Measurements from ENCODE around the gene FMNL3.

FMNL3 gene

DNA sequence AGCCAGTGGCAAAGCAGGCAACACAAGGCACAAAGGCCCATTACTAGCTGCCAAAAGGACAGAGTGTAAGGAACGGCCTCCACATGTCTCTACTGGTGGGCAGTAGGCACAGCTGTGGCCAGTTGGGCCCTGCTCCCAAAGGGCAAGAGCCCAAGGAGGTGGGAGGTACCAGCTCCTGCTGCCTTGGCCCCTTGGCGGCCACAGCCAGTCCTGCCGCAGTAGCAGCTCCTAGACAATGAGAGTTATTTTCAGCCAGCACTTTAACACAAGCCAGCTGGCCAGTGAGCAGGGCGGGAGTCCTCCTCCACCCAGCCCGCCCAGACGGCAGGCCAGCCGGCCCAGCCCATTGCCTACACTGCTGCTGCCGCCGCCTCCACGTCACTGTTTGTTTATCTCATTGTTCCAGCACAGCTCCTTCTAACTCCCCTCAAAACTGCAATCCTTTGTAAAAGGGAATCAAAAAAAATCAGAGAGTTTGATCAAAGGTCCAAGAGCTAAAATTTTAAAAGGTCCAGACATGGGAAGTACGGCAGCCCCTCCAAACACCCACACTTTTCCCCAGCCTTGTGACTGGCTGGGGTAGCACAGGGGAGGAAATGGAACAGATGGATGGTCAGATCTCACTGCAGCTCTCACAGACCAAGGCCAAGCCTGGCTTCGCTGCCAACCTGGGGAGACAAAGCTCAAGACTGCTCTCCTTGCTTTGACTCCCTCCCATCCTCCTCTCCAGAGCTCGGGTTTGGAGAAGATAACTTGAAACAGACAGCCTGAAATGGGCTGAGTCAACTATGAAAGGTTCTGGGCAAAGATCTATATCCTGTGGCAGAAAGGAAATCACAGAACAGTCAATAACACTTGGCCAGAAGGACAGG is 33.5 kb downstream of the FMNL3 start:
- H3K36me3 ChIP-seq (ENCODE audit: control insufficient read depth in 2 of 2, insufficient read depth in 2 of 2, low read length in 2 of 2): no peaks in the 10 kb centered on the region
- peak overlapping the region; percentile 99 for H3K27ac ChIP-seq (ENCODE audit: low read length)
- H3K4me3 ChIP-seq (ENCODE audit: low read length in 2 of 2): peak overlapping the region; percentile 44 to 60
- H3K9me3 ChIP-seq (ENCODE audit: control insufficient read depth in 2 of 2, low read length in 2 of 2): no peaks in the 10 kb centered on the region
- peaks cover 57% of the 10 kb centered on the region for H3K4me1 ChIP-seq (ENCODE audit: control insufficient read depth, insufficient read depth, low read length)
- H3K27me3 ChIP-seq (ENCODE audit: control insufficient read depth in 1 of 2, insufficient read depth in 2 of 2, low read length in 2 of 2): no peaks in the 10 kb centered on the region
- peak overlapping the region; percentile 71 to 78 for H3K9ac ChIP-seq (ENCODE audit: low read length in 2 of 2)

DNA sequence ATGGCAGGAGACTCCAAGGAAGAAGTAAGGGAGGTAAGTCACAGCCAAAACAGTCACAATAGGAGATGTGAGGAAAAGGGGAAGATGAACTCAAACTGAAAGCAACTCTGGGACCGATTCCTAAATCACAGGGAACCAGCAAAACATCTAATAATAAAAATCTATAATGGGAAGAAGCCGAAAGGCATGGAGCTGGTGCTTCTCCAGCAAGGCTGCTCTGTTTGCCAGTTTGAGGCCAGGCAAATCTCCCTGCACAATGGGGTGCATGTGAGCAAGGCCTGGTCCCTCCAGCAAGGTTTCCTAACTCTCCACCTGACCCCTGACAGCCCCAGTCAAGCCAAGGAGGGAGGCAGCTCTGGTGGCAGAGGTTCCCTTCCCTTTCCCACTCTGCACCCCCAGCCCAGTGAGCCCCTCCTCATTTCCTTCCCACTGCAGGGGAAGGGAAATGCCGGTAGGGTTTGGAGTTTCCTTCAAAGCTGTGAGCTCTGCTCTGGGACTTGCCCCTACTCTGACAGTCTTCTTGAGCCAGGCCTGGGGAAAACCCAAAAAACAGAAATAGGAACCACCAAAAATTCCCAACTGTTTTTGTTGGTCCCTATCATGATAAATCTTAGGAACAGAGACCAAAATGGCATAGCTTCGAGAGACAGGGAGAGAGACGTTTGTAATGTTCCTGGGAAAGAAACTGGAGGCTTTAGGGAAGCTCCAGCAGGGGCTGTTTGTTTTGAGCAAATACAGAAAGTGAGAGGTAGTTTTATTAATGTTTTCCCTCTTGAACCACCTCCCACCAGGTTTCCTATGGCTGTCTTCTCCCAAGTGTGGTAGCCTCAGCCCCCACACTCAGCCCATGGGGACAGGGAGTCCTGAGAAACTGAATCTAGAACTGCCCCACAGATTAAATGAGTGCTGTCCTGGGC is 34.6 kb downstream of the FMNL3 start:
- H3K9ac ChIP-seq (ENCODE audit: low read length in 2 of 2): peak overlapping the region; percentile 43 to 58
- no peaks in the 10 kb centered on the region for H3K27me3 ChIP-seq (ENCODE audit: control insufficient read depth in 1 of 2, insufficient read depth in 2 of 2, low read length in 2 of 2)
- peak overlapping the region; percentile 99 for H3K27ac ChIP-seq (ENCODE audit: low read length)
- H3K4me1 ChIP-seq (ENCODE audit: control insufficient read depth, insufficient read depth, low read length): peaks cover 57% of the 10 kb centered on the region
- H3K9me3 ChIP-seq (ENCODE audit: control insufficient read depth in 2 of 2, low read length in 2 of 2): no peaks in the 10 kb centered on the region
- H3K4me3 ChIP-seq (ENCODE audit: low read length in 2 of 2): peak overlapping the region; percentile 12 to 60
- H3K36me3 ChIP-seq (ENCODE audit: control insufficient read depth in 2 of 2, insufficient read depth in 2 of 2, low read length in 2 of 2): no peaks in the 10 kb centered on the region

DNA sequence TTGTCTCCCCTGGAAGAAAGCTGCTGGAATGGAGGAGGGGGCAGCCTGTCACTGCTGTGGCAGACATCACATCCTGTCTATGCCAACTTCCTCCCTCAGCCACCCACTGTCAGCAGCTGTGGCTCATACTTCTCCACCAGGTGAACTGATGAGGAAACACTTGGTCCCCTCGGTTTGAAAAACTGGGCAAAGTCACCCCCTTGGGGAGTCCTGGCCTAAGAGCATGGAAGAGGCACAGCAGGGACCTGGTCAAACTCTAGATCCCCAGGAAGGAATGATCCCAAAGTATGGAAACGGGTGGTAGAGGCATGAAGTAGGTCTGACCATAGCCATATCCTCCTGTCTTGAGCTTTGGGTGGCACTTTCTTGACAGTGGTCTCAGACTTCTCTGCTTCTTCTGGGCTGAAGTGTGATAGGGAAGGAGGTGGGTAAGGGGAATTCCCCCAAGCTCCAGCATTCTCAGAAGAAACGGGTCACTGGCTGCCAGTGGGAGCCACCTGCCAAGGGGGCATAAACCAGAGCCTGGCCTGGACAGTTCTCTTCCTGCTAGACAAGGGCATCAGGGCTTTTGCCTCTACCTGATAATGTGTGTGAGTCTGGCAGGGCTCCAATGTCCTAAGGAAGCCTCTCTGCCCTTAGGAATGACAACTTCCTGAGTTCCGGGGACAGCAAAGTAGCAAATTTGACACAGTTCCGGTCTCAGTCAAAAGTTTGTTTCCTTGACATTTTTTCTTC is 36.0 kb downstream of the FMNL3 start:
- Histone ChIP-seq H3K36me3 (ENCODE audit: control insufficient read depth in 2 of 2, insufficient read depth in 2 of 2, low read length in 2 of 2) (peaks cover 0 to under 1% of the 10 kb centered on the region in 2 donors), H3K4me1 (ENCODE audit: control insufficient read depth, insufficient read depth, low read length) (peaks cover 57% of the 10 kb centered on the region), H3K27me3 (ENCODE audit: control insufficient read depth in 1 of 2, insufficient read depth in 2 of 2, low read length in 2 of 2) (no peaks in the 10 kb centered on the region), H3K9me3 (ENCODE audit: control insufficient read depth in 2 of 2, low read length in 2 of 2) (no peaks in the 10 kb centered on the region), H3K27ac (ENCODE audit: low read length) (peak overlapping the region; percentile 99), H3K9ac (ENCODE audit: low read length in 2 of 2) (peak overlapping the region in 1 of 2 donors; percentile 42), H3K4me3 (ENCODE audit: low read length in 2 of 2) (peak overlapping the region in 1 of 2 donors; percentile 55)

DNA sequence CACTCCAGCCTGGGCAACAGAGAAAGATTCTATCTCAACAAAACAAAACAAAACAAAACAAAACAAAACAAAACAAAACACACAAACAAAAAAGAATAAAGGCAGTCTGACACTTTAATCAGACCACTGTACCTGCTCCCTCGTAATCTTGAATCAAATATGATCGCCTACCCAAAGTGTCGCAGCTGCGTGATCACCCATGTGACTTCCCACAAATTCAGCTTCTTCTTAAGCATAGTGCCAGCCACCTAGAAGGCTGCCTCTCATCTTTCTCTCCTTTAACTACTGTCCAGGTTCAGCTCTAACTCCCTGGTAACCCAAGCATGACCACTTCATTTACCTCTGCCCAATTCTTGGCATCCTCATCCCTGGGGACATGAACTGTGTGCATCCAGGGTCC is 37.4 kb downstream of the FMNL3 start:
- Histone ChIP-seq H3K9ac (ENCODE audit: low read length in 2 of 2) (no peak overlapping the region), H3K27me3 (ENCODE audit: control insufficient read depth in 1 of 2, insufficient read depth in 2 of 2, low read length in 2 of 2) (no peaks in the 10 kb centered on the region), H3K9me3 (ENCODE audit: control insufficient read depth in 2 of 2, low read length in 2 of 2) (no peaks in the 10 kb centered on the region), H3K4me1 (ENCODE audit: control insufficient read depth, insufficient read depth, low read length) (peaks cover 60% of the 10 kb centered on the region), H3K4me3 (ENCODE audit: low read length in 2 of 2) (no peak overlapping the region), H3K27ac (ENCODE audit: low read length) (no peak overlapping the region), H3K36me3 (ENCODE audit: control insufficient read depth in 2 of 2, insufficient read depth in 2 of 2, low read length in 2 of 2) (peaks cover 0 to 3% of the 10 kb centered on the region in 2 donors)

DNA sequence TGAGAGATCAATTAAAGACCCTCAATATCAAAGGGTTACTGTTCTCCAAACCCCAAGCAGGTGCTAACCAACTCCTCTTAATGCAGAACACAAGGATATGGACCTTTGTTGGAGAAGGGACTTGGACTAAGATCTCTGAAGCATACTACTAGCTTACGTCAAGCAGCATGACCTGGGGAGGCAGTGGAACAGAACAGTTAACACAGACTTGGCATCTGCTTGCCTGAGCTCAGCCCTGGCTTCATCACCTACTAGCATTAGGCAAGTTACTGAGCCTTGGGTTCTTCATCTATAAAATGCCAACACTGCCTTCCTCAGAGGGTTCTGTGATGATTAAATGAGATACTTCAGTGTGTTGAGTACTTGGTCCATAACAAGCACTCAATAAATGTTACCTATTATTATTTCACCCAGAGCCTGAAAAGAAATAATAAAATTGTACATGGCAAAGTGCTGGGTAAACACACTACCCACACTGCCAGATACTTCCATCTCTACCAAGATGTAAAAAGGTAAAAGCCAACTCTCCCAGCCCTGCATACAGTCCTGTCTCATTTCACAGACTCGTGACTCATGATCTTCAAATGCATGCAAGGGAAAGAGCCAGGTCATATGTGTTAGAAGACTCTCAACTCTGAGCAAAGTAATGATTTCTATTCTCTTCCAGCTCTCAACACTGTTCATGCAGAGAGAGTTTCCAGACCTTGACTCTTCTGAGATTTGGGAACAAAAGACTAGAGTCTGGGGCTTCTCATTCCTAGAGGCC is 39.7 kb downstream of the FMNL3 start:
- Histone ChIP-seq H3K9me3 (ENCODE audit: control insufficient read depth in 2 of 2, low read length in 2 of 2) (no peaks in the 10 kb centered on the region), H3K36me3 (ENCODE audit: control insufficient read depth in 2 of 2, insufficient read depth in 2 of 2, low read length in 2 of 2) (peaks cover 0 to 3% of the 10 kb centered on the region in 2 donors), H3K4me3 (ENCODE audit: low read length in 2 of 2) (no peak overlapping the region), H3K27me3 (ENCODE audit: control insufficient read depth in 1 of 2, insufficient read depth in 2 of 2, low read length in 2 of 2) (no peaks in the 10 kb centered on the region), H3K27ac (ENCODE audit: low read length) (no peak overlapping the region), H3K9ac (ENCODE audit: low read length in 2 of 2) (no peak overlapping the region), H3K4me1 (ENCODE audit: control insufficient read depth, insufficient read depth, low read length) (peaks cover 54% of the 10 kb centered on the region)

DNA sequence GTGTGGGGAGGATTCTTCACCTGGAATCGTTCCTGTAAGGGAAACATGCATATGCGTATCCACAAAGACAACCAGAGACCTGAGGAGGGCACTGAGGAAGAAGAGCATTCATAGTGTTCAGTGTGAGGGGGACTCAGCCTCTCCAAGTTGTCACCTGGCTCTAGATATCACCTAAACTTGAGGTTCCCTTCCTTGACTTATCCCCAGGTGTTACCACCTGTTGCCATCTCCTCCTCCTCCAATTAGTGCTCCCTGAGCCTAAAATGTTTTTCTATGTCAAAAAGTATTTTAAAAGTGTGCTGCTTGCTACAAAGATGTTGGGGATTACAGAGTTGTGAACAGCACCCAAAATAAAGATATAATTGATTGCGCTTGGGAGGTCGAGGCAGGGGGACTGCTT is 41.0 kb downstream of the FMNL3 start:
- Histone ChIP-seq H3K4me3 (ENCODE audit: low read length in 2 of 2) (no peak overlapping the region), H3K27me3 (ENCODE audit: control insufficient read depth in 1 of 2, insufficient read depth in 2 of 2, low read length in 2 of 2) (no peaks in the 10 kb centered on the region), H3K9me3 (ENCODE audit: control insufficient read depth in 2 of 2, low read length in 2 of 2) (no peaks in the 10 kb centered on the region), H3K9ac (ENCODE audit: low read length in 2 of 2) (no peak overlapping the region), H3K27ac (ENCODE audit: low read length) (no peak overlapping the region), H3K36me3 (ENCODE audit: control insufficient read depth in 2 of 2, insufficient read depth in 2 of 2, low read length in 2 of 2) (peaks cover 3 to 4% of the 10 kb centered on the region in 2 donors), H3K4me1 (ENCODE audit: control insufficient read depth, insufficient read depth, low read length) (peaks cover 44% of the 10 kb centered on the region)

DNA sequence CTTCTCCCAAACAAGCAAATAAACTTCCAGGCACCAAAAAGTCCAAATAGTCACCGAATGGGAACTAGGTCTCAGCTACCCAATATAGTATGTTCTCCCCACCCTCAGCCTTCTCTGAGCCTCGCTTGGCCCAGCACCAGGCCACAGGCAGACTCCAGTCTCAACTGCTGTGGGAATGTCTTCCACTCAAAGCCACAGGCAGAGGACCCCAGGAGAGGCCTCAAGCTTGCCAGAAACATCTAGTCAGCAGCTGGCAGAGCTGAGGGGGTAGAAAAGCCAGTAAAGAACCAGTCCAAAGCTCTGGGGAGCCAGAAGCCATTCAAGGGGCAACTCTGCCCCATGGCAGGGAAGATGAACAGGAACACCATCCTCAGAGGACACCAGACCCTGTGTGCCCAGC is 41.8 kb downstream of the FMNL3 start:
- Histone ChIP-seq H3K36me3 (ENCODE audit: control insufficient read depth in 2 of 2, insufficient read depth in 2 of 2, low read length in 2 of 2) (peaks cover 3 to 7% of the 10 kb centered on the region in 2 donors), H3K9ac (ENCODE audit: low read length in 2 of 2) (no peak overlapping the region), H3K4me3 (ENCODE audit: low read length in 2 of 2) (no peak overlapping the region), H3K4me1 (ENCODE audit: control insufficient read depth, insufficient read depth, low read length) (peaks cover 36% of the 10 kb centered on the region), H3K27ac (ENCODE audit: low read length) (no peak overlapping the region), H3K9me3 (ENCODE audit: control insufficient read depth in 2 of 2, low read length in 2 of 2) (no peaks in the 10 kb centered on the region), H3K27me3 (ENCODE audit: control insufficient read depth in 1 of 2, insufficient read depth in 2 of 2, low read length in 2 of 2) (no peaks in the 10 kb centered on the region)

DNA sequence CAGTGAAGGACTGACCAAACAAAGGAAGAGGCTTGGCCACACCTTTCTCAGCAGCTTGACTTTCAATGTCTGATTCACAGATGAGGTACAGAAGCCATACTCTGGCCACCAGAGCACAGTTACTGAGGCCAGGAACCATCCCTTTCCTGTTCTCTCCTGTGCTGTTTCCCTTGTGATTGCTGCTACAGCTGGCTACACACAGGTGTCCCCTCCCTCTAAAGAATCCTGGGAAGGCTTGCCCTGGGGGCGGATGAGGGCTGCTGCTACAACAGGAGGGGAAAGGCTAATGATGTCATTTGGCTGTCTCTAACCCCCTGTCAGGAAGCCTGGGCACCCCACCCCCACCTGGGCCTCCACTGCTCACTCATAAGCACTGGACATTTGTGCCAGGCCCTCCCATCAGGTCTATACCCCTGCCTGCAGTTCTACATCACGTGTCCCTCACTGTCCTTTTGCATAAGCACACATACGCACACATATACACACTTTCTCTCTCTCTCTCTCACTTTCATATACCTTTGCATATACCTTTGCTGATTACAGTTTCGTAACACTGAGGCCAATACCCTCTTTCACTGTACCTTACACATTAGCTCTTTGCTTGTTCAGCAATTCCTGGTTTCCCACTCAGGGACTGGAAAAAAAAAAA is 42.5 kb downstream of the FMNL3 start:
- Histone ChIP-seq H3K4me1 (ENCODE audit: control insufficient read depth, insufficient read depth, low read length) (peaks cover 31% of the 10 kb centered on the region), H3K36me3 (ENCODE audit: control insufficient read depth in 2 of 2, insufficient read depth in 2 of 2, low read length in 2 of 2) (peaks cover 3 to 9% of the 10 kb centered on the region in 2 donors), H3K27ac (ENCODE audit: low read length) (peak overlapping the region; percentile 31)

DNA sequence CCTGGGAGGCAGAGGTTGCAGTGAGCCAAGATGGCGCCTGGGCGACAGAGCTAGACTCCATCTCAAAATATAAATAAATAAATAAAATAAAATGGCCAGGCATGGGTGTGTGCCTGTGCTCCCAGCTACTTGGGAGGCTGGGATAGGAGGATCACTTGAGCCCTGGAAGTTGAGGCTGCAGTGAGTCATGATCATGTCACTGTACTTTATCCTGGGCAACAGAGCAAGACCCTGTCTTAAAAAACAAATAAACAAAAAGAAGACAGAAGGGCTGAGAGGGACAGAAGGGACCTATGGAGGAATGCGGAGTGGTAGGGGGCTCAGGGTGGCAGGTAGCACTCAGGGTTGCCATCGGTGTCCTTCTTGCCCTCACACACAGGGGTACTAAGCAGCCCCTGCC is 43.0 kb downstream of the FMNL3 start:
- H3K36me3 ChIP-seq (ENCODE audit: control insufficient read depth in 2 of 2, insufficient read depth in 2 of 2, low read length in 2 of 2): peaks cover 3 to 11% of the 10 kb centered on the region in 2 donors
- no peaks in the 10 kb centered on the region for H3K9me3 ChIP-seq (ENCODE audit: control insufficient read depth in 2 of 2, low read length in 2 of 2)
- peaks cover 30% of the 10 kb centered on the region for H3K4me1 ChIP-seq (ENCODE audit: control insufficient read depth, insufficient read depth, low read length)
- H3K9ac ChIP-seq (ENCODE audit: low read length in 2 of 2): no peak overlapping the region
- no peaks in the 10 kb centered on the region for H3K27me3 ChIP-seq (ENCODE audit: control insufficient read depth in 1 of 2, insufficient read depth in 2 of 2, low read length in 2 of 2)
- H3K27ac ChIP-seq (ENCODE audit: low read length): peak overlapping the region; percentile 31
- no peak overlapping the region for H3K4me3 ChIP-seq (ENCODE audit: low read length in 2 of 2)

More for the DNA sequence above, 42.5 kb downstream of the FMNL3 start:
- Histone ChIP-seq H3K4me3 (ENCODE audit: low read length in 2 of 2) (no peak overlapping the region), H3K9ac (ENCODE audit: low read length in 2 of 2) (no peak overlapping the region), H3K9me3 (ENCODE audit: control insufficient read depth in 2 of 2, low read length in 2 of 2) (no peaks in the 10 kb centered on the region), H3K27me3 (ENCODE audit: control insufficient read depth in 1 of 2, insufficient read depth in 2 of 2, low read length in 2 of 2) (no peaks in the 10 kb centered on the region)
